Mesenchymal stem cell (in vitro differentiated cells and primary cell): ENCODE results near the gene GOLPH3.

Source experiments
- DNase-seq: peaks from one replicate; pipeline ENCODE4 v3.0.0-alpha.2; 2013
- H2AFZ ChIP-seq: one replicate; pipeline ENCODE4 v1.6.1; 2013; ENCODE audit warnings: low read depth, mild to moderate bottlenecking, control low read depth, inconsistent platforms, low read length, moderate library complexity
- H2AK5ac ChIP-seq: 2 replicates; pipeline ENCODE4 v1.6.1; 2013; ENCODE audit warnings: low read length, moderate library complexity, mild to moderate bottlenecking, inconsistent platforms; ENCODE audit not compliant: severe bottlenecking
- H2BK120ac ChIP-seq: one replicate; pipeline ENCODE4 v1.6.1; 2013; ENCODE audit warnings: low read depth, mild to moderate bottlenecking, inconsistent platforms, low read length, moderate library complexity
- H2BK12ac ChIP-seq, 2 experiments: one replicate each; pipeline ENCODE4 v1.6.1; 2013; ENCODE audit warnings: inconsistent platforms in 2 of 2, low read length in 2 of 2, mild to moderate bottlenecking in 2 of 2, moderate library complexity in 2 of 2, control low read depth in 1 of 2
- H2BK15ac ChIP-seq: one replicate; pipeline ENCODE4 v1.6.1; 2013; ENCODE audit warnings: mild to moderate bottlenecking, low read depth, inconsistent platforms; ENCODE audit not compliant: poor library complexity, severe bottlenecking
- H2BK5ac ChIP-seq: 2 replicates; pipeline ENCODE4 v1.6.1; 2013; ENCODE audit warnings: low read depth, mild to moderate bottlenecking, low read length, control low read depth, inconsistent platforms; ENCODE audit not compliant: poor library complexity, severe bottlenecking
- H3K14ac ChIP-seq, 2 experiments: one replicate each; pipeline ENCODE4 v1.6.1; 2013; ENCODE audit warnings: inconsistent platforms in 2 of 2, low read length in 2 of 2, control low read depth in 1 of 2, mild to moderate bottlenecking in 1 of 2, moderate library complexity in 1 of 2
- H3K18ac ChIP-seq, 2 experiments: one replicate each; pipeline ENCODE4 v1.6.1; 2013; ENCODE audit warnings: inconsistent platforms in 2 of 2, low read length in 2 of 2, control low read depth in 1 of 2, low read depth in 1 of 2, mild to moderate bottlenecking in 1 of 2
- H3K23ac ChIP-seq, 2 experiments: one replicate each; pipeline ENCODE4 v1.6.1; 2013; ENCODE audit warnings: inconsistent platforms in 2 of 2, low read length in 2 of 2, mild to moderate bottlenecking in 2 of 2, moderate library complexity in 2 of 2, control low read depth in 1 of 2
- H3K27ac ChIP-seq: 2 replicates; pipeline ENCODE4 v1.5.1; 2013; ENCODE audit warnings: mild to moderate bottlenecking, moderate library complexity, low read length, control low read depth, inconsistent platforms; ENCODE audit not compliant: poor library complexity, severe bottlenecking
- H3K27me3 ChIP-seq, 2 experiments: 2 replicates each; pipeline versions ENCODE4 v1.6.1 to v1.7.0; 2013; ENCODE audit warnings: low read length in 2 of 2, mild to moderate bottlenecking in 2 of 2, moderate library complexity in 2 of 2, control low read depth in 1 of 2, inconsistent platforms in 1 of 2; ENCODE audit not compliant: control insufficient read depth in 1 of 2, insufficient read depth in 1 of 2
- H3K36me3 ChIP-seq, 2 experiments: 2 replicates each; pipeline versions ENCODE4 v1.6.1 to v1.7.0; 2013; ENCODE audit warnings: low read length in 2 of 2, control low read depth in 1 of 2, inconsistent platforms in 1 of 2, low read depth in 1 of 2, mild to moderate bottlenecking in 1 of 2; ENCODE audit not compliant: insufficient read depth in 2 of 2, control insufficient read depth in 1 of 2
- H3K4ac ChIP-seq, 2 experiments: one replicate each; pipeline ENCODE4 v1.6.1; 2013; ENCODE audit warnings: inconsistent platforms in 2 of 2, low read length in 2 of 2, mild to moderate bottlenecking in 2 of 2, moderate library complexity in 2 of 2, control low read depth in 1 of 2, low read depth in 1 of 2
- H3K4me1 ChIP-seq: 2 replicates; pipeline ENCODE4 v1.6.1; 2013; ENCODE audit warnings: low read depth, low read length, control low read depth; ENCODE audit not compliant: control insufficient read depth, insufficient read depth
- H3K4me2 ChIP-seq: 2 replicates; pipeline ENCODE4 v1.6.1; 2013; ENCODE audit warnings: low read length, mild to moderate bottlenecking, inconsistent platforms; ENCODE audit not compliant: poor library complexity, severe bottlenecking
- H3K4me3 ChIP-seq, 2 experiments: 2 replicates each; pipeline versions ENCODE4 v1.5.1 to v1.7.0; 2013; ENCODE audit warnings: low read length in 2 of 2, mild to moderate bottlenecking in 2 of 2, control low read depth in 1 of 2, low read depth in 1 of 2; ENCODE audit not compliant: insufficient read depth in 1 of 2
- H3K79me1 ChIP-seq: replicated peaks from 2 replicates; pipeline ENCODE4 v1.6.1; 2013; ENCODE audit warnings: mild to moderate bottlenecking, control low read depth, low read length, inconsistent platforms; ENCODE audit not compliant: poor library complexity, severe bottlenecking
- H3K9ac ChIP-seq: 2 replicates; pipeline ENCODE4 v1.7.0; 2013; ENCODE audit warnings: mild to moderate bottlenecking, low read length, moderate library complexity
- H3K9me3 ChIP-seq: 2 replicates; pipeline ENCODE4 v1.7.0; 2013; ENCODE audit warnings: mild to moderate bottlenecking, low read length; ENCODE audit not compliant: control insufficient read depth
- H4K8ac ChIP-seq: one replicate; pipeline ENCODE4 v1.6.1; 2013; ENCODE audit warnings: inconsistent platforms, mild to moderate bottlenecking, low read length, moderate library complexity
- H4K91ac ChIP-seq: one replicate; pipeline ENCODE4 v1.6.1; 2013; ENCODE audit warnings: mild to moderate bottlenecking, low read length, inconsistent platforms
- WGBS: methylation state at CpG from one replicate; pipeline ENCODE4 v1.1.7; 2013; ENCODE audit warnings: mixed read lengths; 5-methylcytosine and 5-hydroxymethylcytosine counted together

GOLPH3 gene

GRCh38 chr5:32115985-32116384 is 58.1 kb downstream of the GOLPH3 start:
- H3K18ac ChIP-seq = no peak overlapping the region
- no peak overlapping the region for H4K91ac ChIP-seq
- H3K14ac ChIP-seq = no peak overlapping the region
- no peak overlapping the region for H3K9ac ChIP-seq
- no peak overlapping the region for H3K4me3 ChIP-seq
- H2BK15ac ChIP-seq = no peak overlapping the region
- peaks cover 5% of the 10 kb centered on the region for H3K4me1 ChIP-seq
- H2AK5ac ChIP-seq = no peak overlapping the region
- H3K4me2 ChIP-seq = no peak overlapping the region
- no peak overlapping the region for H2BK5ac ChIP-seq
- H3K23ac ChIP-seq = no peak overlapping the region
- peaks cover 20% of the 10 kb centered on the region for H3K79me1 ChIP-seq
- no peak overlapping the region for H2BK12ac ChIP-seq
- no peaks in the 10 kb centered on the region for H3K9me3 ChIP-seq
- WGBS = 95% methylated on average over 3 of the region's 3 CpGs
- no peak overlapping the region for H2BK120ac ChIP-seq
- no peak overlapping the region for H4K8ac ChIP-seq
- no peaks in the 10 kb centered on the region for H3K27me3 ChIP-seq
- no peak overlapping the region for H3K27ac ChIP-seq
- H3K4ac ChIP-seq = no peak overlapping the region
- no peak for DNase-seq
- H3K36me3 ChIP-seq = peaks cover 31 to 61% of the 10 kb centered on the region in 2 experiments
- no peak overlapping the region for H2AFZ ChIP-seq

- Histone ChIP-seq H2BK12ac (no peak overlapping the region), H3K9ac (no peak overlapping the region), H3K9me3 (no peaks in the 10 kb centered on the region), H3K18ac (no peak overlapping the region), H3K4me1 (no peaks in the 10 kb centered on the region), H3K23ac (no peak overlapping the region), H2BK120ac (no peak overlapping the region), H3K4me3 (no peak overlapping the region), H3K4me2 (no peak overlapping the region), H3K36me3 (peaks cover 35 to 87% of the 10 kb centered on the region in 2 experiments), H3K4ac (no peak overlapping the region), H3K27ac (no peak overlapping the region), H2BK15ac (no peak overlapping the region), H2AFZ (no peak overlapping the region), H2AK5ac (no peak overlapping the region), H3K14ac (no peak overlapping the region), H4K91ac (no peak overlapping the region), H2BK5ac (no peak overlapping the region), H3K27me3 (no peaks in the 10 kb centered on the region), H3K79me1 (peaks cover 36% of the 10 kb centered on the region), H4K8ac (no peak overlapping the region)
- no peak for DNase-seq
- 97% methylated on average over 3 of the region's 5 CpGs for WGBS
Observed at GRCh38 chr5:32110111-32110696, 63.9 kb downstream of the GOLPH3 start.

GRCh38 chr5:32109236-32109635 is 64.9 kb downstream of the GOLPH3 start:
- 97% methylated on average over 10 of the region's 10 CpGs for WGBS
- Histone ChIP-seq H3K4me3 (no peak overlapping the region), H3K4me2 (no peak overlapping the region), H4K8ac (no peak overlapping the region), H3K9me3 (no peaks in the 10 kb centered on the region), H3K18ac (no peak overlapping the region), H3K23ac (no peak overlapping the region), H3K27me3 (no peaks in the 10 kb centered on the region), H3K4ac (no peak overlapping the region), H3K27ac (no peak overlapping the region), H4K91ac (no peak overlapping the region), H2BK5ac (no peak overlapping the region), H2AFZ (no peak overlapping the region), H2BK120ac (no peak overlapping the region), H2BK15ac (no peak overlapping the region), H3K14ac (no peak overlapping the region), H3K79me1 (peaks cover 36% of the 10 kb centered on the region), H2BK12ac (no peak overlapping the region), H3K9ac (no peak overlapping the region), H2AK5ac (no peak overlapping the region), H3K4me1 (no peaks in the 10 kb centered on the region), H3K36me3 (peaks cover 41 to 94% of the 10 kb centered on the region in 2 experiments)
- DNase-seq = no peak

- Histone ChIP-seq H3K36me3 (peaks cover 44 to 94% of the 10 kb centered on the region in 2 experiments), H4K91ac (no peak overlapping the region), H3K4me3 (no peak overlapping the region), H3K4me1 (no peaks in the 10 kb centered on the region), H3K79me1 (peaks cover 36% of the 10 kb centered on the region), H2AK5ac (no peak overlapping the region), H3K4me2 (no peak overlapping the region), H3K9me3 (no peaks in the 10 kb centered on the region), H3K9ac (no peak overlapping the region), H3K27ac (no peak overlapping the region), H3K14ac (no peak overlapping the region), H3K27me3 (no peaks in the 10 kb centered on the region), H2BK15ac (no peak overlapping the region), H2BK5ac (no peak overlapping the region), H2BK120ac (no peak overlapping the region), H3K23ac (no peak overlapping the region), H4K8ac (no peak overlapping the region), H2BK12ac (no peak overlapping the region), H3K18ac (no peak overlapping the region), H3K4ac (no peak overlapping the region), H2AFZ (no peak overlapping the region)
- WGBS = 100% methylated on average over 1 of the region's 4 CpGs
- no peak for DNase-seq
Observed at GRCh38 chr5:32108167-32108566, 66.0 kb downstream of the GOLPH3 start.
